Hepatocyte (in vitro differentiated cells): ENCODE results near the gene STRN4.

ENCODE experiments used
- EZH2 ChIP-seq: fragments of 200-600 bp; sonication (generic); IDR thresholded peaks from 2 replicates; pipeline ENCODE4 v1.6.1; 2016; ENCODE audit warnings: antibody characterized with exemption, mild to moderate bottlenecking, borderline replicate concordance
- EZH2phosphoT487 ChIP-seq: fragments of 200-600 bp; sonication (generic); IDR thresholded peaks from one replicate; pipeline ENCODE4 v1.6.1; 2018; ENCODE audit warnings: antibody characterized with exemption, mild to moderate bottlenecking, low read depth, moderate library complexity; ENCODE audit not compliant: unreplicated experiment, severe bottlenecking
- TF ChIP-seq, protein P1 (sequence below): fragments of 200-600 bp; sonication (generic); IDR thresholded peaks from 2 replicates; pipeline ENCODE4 v1.5.1; 2016; ENCODE audit warnings: antibody characterized with exemption, mild to moderate bottlenecking; ENCODE audit not compliant: poor library complexity

DNA sequence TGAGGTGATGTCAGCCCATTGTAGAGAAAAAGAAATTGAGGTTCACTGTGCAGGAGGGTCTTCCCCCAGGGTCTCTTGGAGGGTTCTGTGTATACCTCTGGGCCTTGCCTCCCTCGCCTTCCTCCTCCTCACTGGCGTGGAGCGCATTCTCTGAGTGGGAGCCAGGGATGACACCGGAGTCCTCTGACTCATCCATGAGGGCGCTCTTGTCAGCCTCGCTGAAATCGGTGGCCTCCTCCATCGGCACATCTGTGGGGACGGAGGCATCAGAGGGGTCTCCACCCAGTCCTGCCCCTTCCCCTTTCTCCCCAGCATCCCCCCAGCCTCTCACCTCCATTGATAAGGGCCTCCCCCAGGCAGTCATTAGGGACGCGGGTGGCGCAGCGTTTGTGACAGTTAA, 45.5 kb downstream of the STRN4 start:
- TF ChIP-seq, protein P1, sequence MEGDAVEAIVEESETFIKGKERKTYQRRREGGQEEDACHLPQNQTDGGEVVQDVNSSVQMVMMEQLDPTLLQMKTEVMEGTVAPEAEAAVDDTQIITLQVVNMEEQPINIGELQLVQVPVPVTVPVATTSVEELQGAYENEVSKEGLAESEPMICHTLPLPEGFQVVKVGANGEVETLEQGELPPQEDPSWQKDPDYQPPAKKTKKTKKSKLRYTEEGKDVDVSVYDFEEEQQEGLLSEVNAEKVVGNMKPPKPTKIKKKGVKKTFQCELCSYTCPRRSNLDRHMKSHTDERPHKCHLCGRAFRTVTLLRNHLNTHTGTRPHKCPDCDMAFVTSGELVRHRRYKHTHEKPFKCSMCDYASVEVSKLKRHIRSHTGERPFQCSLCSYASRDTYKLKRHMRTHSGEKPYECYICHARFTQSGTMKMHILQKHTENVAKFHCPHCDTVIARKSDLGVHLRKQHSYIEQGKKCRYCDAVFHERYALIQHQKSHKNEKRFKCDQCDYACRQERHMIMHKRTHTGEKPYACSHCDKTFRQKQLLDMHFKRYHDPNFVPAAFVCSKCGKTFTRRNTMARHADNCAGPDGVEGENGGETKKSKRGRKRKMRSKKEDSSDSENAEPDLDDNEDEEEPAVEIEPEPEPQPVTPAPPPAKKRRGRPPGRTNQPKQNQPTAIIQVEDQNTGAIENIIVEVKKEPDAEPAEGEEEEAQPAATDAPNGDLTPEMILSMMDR: no peak
- TF ChIP-seq EZH2phosphoT487 (no peak), EZH2 (no peak)
